GM10266 (cell line): ENCODE results near the gene YES1.
"Not testable (repeated sequence)": the region's sequence is repeated elsewhere in the genome, so short reads cannot be mapped to it uniquely, and the experiment has no call there.

ENCODE experiments used
- DNase-seq: peaks from one replicate; pipeline ENCODE4 v3.0.0; 2012; ENCODE audit errors: extremely low spot score
- TF ChIP-seq, protein P1 (sequence below): IDR thresholded peaks from 2 replicates; pipeline ENCODE4 v1.5.1; 2012; ENCODE audit warnings: mild to moderate bottlenecking, low read depth; ENCODE audit not compliant: control insufficient read depth, insufficient read depth; ENCODE audit errors: missing control alignments

YES1 gene

DNA sequence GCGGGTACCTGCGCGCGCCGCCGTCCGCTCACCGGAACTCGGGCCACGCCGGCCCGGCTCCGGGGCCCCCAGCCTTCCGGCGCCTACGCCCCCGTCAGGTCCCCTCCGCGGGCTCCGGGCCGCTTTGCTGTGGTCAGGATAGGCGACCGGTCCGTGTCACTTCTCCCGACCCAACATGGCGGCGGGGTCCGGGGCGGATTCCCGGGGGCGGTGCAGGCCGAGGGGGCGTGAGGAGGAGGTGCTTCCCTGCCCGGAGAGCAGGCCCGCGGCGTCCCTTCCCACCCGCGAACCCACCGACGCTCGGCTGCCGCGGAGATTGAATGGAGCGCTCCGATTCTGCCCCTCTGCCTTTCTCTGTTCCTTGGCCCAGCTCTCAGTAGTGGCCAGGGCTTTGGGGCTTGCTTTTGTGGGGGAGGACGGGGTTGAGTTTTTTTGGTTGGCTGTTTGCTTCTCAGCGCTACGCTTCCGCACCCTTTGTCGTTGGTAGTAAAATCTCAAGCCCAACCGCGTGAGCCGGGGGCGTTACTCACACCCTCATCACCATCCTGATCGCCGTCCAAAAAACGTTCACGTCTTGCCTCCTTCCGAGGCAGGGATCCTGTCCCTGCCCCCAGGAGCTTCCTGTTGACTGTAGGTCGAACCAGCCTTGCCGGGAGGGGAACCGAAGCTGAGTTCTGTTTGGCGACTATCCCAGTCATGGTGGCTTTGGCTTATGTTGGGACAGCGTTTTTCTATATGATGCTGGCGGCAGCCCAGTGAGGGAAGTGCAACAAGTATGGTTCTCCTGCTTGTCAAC, 532 bp upstream of the YES1 start:
- no peak for DNase-seq
- TF ChIP-seq, protein P1, sequence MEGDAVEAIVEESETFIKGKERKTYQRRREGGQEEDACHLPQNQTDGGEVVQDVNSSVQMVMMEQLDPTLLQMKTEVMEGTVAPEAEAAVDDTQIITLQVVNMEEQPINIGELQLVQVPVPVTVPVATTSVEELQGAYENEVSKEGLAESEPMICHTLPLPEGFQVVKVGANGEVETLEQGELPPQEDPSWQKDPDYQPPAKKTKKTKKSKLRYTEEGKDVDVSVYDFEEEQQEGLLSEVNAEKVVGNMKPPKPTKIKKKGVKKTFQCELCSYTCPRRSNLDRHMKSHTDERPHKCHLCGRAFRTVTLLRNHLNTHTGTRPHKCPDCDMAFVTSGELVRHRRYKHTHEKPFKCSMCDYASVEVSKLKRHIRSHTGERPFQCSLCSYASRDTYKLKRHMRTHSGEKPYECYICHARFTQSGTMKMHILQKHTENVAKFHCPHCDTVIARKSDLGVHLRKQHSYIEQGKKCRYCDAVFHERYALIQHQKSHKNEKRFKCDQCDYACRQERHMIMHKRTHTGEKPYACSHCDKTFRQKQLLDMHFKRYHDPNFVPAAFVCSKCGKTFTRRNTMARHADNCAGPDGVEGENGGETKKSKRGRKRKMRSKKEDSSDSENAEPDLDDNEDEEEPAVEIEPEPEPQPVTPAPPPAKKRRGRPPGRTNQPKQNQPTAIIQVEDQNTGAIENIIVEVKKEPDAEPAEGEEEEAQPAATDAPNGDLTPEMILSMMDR, result no peak

DNA sequence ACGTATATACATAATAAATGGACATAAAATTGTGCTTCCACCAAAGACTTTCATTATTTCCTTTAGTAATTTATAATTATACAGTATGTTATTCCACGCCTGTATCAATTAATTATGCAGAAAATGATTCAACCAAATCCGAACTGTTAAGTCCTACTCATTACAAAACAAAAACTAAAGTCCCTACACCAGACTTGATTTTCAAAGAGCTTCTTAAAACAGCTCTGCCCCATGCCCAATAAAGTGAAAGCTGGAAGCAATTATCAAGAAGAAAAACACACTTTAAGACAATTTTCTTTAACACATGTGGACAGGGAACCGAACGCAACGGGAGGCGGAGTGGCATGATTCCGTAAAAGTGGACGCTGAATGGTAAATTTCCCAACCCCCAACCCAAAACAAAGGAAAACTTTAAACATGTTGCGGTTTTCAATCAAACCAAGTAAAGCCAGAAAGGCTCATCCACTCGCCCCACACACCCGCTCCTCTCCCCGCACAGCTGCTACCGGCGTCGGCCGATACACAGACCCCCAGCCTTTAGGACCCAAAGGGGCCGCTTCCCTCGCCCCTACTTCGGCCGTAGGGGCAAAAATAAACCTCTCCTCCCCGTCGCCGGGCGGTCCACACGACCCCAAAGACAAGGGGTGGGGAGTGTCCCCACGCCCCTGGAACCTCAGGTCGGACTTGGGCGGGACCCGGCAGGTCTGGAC, 705 bp downstream of the YES1 start:
- TF ChIP-seq, protein P1, result no peak
- DNase-seq, result peak; percentile 28

DNA sequence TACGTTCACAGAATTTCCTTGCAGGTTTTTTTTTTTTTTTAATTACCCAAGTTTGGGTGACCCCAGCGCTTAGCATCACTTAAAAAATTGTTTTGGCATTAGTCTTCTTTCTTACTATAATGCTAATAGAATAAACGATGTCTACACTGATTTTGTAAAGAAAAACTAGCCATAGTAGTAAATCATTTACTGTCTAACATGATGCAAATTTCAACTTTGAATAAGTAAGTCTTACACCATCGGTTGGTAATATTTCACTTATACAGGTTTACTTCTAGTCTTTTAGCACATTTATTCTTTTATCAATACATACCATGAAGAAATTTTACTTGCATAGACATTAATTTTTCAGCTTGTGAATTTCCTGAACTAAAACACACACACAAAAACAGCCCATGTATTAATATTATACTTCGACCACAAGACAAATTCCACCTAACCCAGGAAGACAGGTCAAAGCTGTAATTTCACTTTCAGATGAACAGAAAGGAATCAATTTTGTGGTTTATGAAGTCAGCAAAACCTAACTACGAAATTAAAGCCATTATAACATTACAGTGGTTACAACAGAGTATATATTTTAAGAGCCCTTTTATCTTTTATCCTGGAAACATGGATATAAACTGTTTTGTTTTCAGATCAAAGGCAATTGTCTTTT, 1.9 kb downstream of the YES1 start:
- peak; percentile 56 for DNase-seq
- TF ChIP-seq, protein P1, result no peak

DNA sequence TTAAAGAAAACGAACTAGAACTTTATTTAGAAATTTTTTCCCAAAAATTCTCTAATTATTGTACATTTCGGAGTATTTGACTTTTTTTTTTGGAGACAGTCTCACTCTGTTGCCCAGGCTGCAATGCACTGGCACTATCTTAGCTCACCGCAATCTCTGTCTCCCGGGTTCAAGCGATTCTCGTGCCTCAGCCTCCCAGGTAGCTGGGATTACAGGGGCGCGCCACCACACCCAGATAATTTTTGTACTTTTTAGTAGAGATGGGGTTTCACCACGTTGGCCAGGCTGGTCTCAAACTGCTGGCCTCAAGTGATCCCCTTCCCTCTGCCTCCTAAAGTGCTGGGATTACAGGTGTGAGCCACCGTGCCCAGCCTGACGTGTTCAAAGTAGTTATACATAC, 2.8 kb downstream of the YES1 start:
- not testable (repeated sequence) for DNase-seq

- TF ChIP-seq, protein P1, result no peak
- DNase-seq, result no peak
These were observed 3.5 kb downstream of the YES1 start for GRCh38 chr18:808502-808901.

DNA sequence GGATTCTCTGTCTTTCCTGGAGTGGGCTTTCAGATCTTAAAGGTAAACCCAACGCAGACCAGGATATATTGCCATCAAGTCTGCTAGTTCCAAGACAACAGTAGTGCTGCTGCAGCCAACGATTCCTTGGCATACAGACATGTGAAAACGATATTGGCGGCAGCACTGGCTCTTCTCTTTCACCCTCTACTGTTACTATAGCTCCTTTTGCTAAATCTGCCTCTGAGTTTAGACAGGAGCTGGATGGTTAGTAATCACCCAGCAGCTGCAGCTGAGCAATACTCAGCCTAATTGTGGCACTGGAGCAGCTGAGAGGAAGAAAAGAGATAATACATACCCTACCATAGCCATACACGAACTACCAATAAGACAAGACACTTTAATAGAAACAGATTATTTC, 4.0 kb downstream of the YES1 start:
- TF ChIP-seq, protein P1, result no peak
- no peak for DNase-seq

DNA sequence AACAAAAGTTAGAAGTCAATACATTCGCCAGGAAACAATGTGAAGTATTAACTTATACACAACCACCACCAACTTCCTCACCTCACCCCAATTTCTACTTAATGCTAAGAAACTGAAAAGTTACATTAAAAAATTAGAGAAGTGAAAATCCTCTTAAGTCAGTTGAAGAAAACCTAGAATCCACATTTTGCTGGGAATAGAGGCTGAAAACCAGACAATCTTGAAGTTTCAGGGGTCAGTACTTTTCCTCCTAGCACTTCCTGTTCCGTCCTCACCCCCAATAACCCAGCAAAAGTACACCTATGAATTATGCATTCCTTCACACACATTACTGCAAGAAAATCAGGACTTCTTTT, 6.3 kb downstream of the YES1 start:
- TF ChIP-seq, protein P1, result no peak
- DNase-seq, result no peak
